HEK293 (cell line): ENCODE data around the gene OR2T3.
"Not testable (repeated sequence)": the region's sequence is repeated elsewhere in the genome, so short reads cannot be mapped to it uniquely, and the experiment has no call there.

Experiments
- CTCF ChIA-PET: fragments of 350-600 bp; formaldehyde crosslinking; extraction: SDS; loops from one replicate; lab custom pipeline; 2021; ENCODE audit warnings: antibody characterized with exemption; lab: Yijun Ruan, JAX
- POLR2A ChIA-PET: fragments of 300-600 bp; formaldehyde crosslinking; extraction: SDS; loops from one replicate; lab custom pipeline; 2020; ENCODE audit warnings: antibody characterized with exemption, inconsistent platforms; lab: Yijun Ruan, JAX
- H3K27ac ChIP-seq: fragments of 200-500 bp; sonication (Bioruptor generic); 2 replicates; pipeline ENCODE4 v1.5.1; 2014; ENCODE audit warnings: low read depth, low read length, control low read depth, inconsistent platforms; ENCODE audit errors: extremely low read depth
- H3K36me3 ChIP-seq, 2 experiments: fragments of 200-500 bp in 1 of 2; sonication (Bioruptor generic) in 1 of 2; 1 replicate in 1 of 2; 2 replicates in 1 of 2; pipeline ENCODE4 v1.5.1; 2014 to 2017; ENCODE audit warnings: inconsistent platforms in 2 of 2, low read length in 2 of 2; ENCODE audit not compliant: control insufficient read depth in 2 of 2, insufficient read depth in 1 of 2
- H3K4me1 ChIP-seq: fragments of 200-500 bp; sonication (Bioruptor generic); 2 replicates; pipeline ENCODE4 v1.5.1; 2014; ENCODE audit warnings: mild to moderate bottlenecking, low read length, inconsistent platforms; ENCODE audit not compliant: control insufficient read depth, insufficient read depth
- H3K4me3 ChIP-seq: 2 replicates; pipeline ENCODE4 v1.5.1; 2011; ENCODE audit warnings: low read depth, mild to moderate bottlenecking, control low read depth, low read length, moderate library complexity
- H3K9me3 ChIP-seq: fragments of 200-500 bp; sonication (Bioruptor generic); 2 replicates; pipeline ENCODE4 v1.5.1; 2014; ENCODE audit warnings: low read depth, low read length, inconsistent platforms; ENCODE audit not compliant: control insufficient read depth, insufficient read depth

The OR2T3 gene

GRCh38 chr1:248444603-248445002 lies 28.5 kb upstream of the OR2T3 start:
- H3K36me3 ChIP-seq, H3K27ac ChIP-seq, H3K4me1 ChIP-seq, H3K9me3 ChIP-seq, POLR2A ChIA-PET, CTCF ChIA-PET, H3K4me3 ChIP-seq: not testable (repeated sequence)

GRCh38 chr1:248445399-248445798 lies 27.8 kb upstream of the OR2T3 start, which contains the start of gene OR2T2:
Gene OR2T2, plus strand, starts transcription at chr1:248445637. Its CDS starts 7,161 bp downstream, at chr1:248452798.
- CTCF ChIA-PET, H3K9me3 ChIP-seq, H3K27ac ChIP-seq, POLR2A ChIA-PET, H3K4me3 ChIP-seq, H3K4me1 ChIP-seq, H3K36me3 ChIP-seq: not testable (repeated sequence)

GRCh38 chr1:248448409-248449074 lies 24.6 kb upstream of the OR2T3 start:
- H3K27ac ChIP-seq, H3K36me3 ChIP-seq, H3K4me1 ChIP-seq, CTCF ChIA-PET, H3K9me3 ChIP-seq, POLR2A ChIA-PET, H3K4me3 ChIP-seq: not testable (repeated sequence)

- H3K36me3 ChIP-seq, POLR2A ChIA-PET, H3K27ac ChIP-seq, H3K4me3 ChIP-seq, H3K9me3 ChIP-seq, H3K4me1 ChIP-seq, CTCF ChIA-PET: not testable (repeated sequence)
Observed at GRCh38 chr1:248449821-248450465, 23.2 kb upstream of the OR2T3 start.

GRCh38 chr1:248450466-248451145 lies 22.5 kb upstream of the OR2T3 start:
- H3K4me1 ChIP-seq, H3K4me3 ChIP-seq, H3K9me3 ChIP-seq, H3K36me3 ChIP-seq, CTCF ChIA-PET, H3K27ac ChIP-seq, POLR2A ChIA-PET: not testable (repeated sequence)

- H3K4me1 ChIP-seq, POLR2A ChIA-PET, H3K9me3 ChIP-seq: not testable (repeated sequence)
Observed at GRCh38 chr1:248453619-248454018, 19.5 kb upstream of the OR2T3 start.

GRCh38 chr1:248455045-248455444 lies 18.1 kb upstream of the OR2T3 start:
- POLR2A ChIA-PET, H3K9me3 ChIP-seq, CTCF ChIA-PET, H3K4me1 ChIP-seq, H3K27ac ChIP-seq, H3K36me3 ChIP-seq, H3K4me3 ChIP-seq: not testable (repeated sequence)

More at GRCh38 chr1:248453619-248454018, 19.5 kb upstream of the OR2T3 start:
- H3K27ac ChIP-seq, H3K36me3 ChIP-seq, CTCF ChIA-PET, H3K4me3 ChIP-seq: not testable (repeated sequence)

GRCh38 chr1:248456635-248457034 lies 16.5 kb upstream of the OR2T3 start:
- CTCF ChIA-PET = not testable (repeated sequence)

GRCh38 chr1:248459117-248459516 lies 14.0 kb upstream of the OR2T3 start:
- H3K9me3 ChIP-seq, POLR2A ChIA-PET, H3K27ac ChIP-seq, H3K4me1 ChIP-seq, H3K4me3 ChIP-seq, CTCF ChIA-PET, H3K36me3 ChIP-seq: not testable (repeated sequence)

More at GRCh38 chr1:248456635-248457034, 16.5 kb upstream of the OR2T3 start:
- H3K9me3 ChIP-seq, H3K4me1 ChIP-seq, POLR2A ChIA-PET, H3K36me3 ChIP-seq, H3K4me3 ChIP-seq, H3K27ac ChIP-seq: not testable (repeated sequence)
